Activated CD4-positive, alpha-beta memory T cell treated with anti-CD3 and anti-CD28 coated beads, Interleukin-2, amount 10 ng/mL, durations not matched to agents 7 days and 5 days (primary cell): ENCODE measurements around the gene ARSA. TPM values are rescaled to one million over a fixed set of nuclear protein-coding genes. Genes with fewer than 3 reads are reported as not detected.
"Not testable (repeated sequence)": the region's sequence is repeated elsewhere in the genome, so short reads cannot be mapped to it uniquely, and the experiment has no call there.

Experiments
- CTCF ChIA-PET: fragments of 350-600 bp; sonication (Branson Sonifier 250); formaldehyde crosslinking; loops from one replicate; lab custom pipeline; 2021; ENCODE audit warnings: antibody characterized with exemption, inconsistent platforms; lab: Charles Lee
- POLR2A ChIA-PET: fragments of 350-600 bp; sonication (Branson Sonifier 250); formaldehyde crosslinking; loops from one replicate; lab custom pipeline; 2021; ENCODE audit warnings: antibody characterized with exemption; lab: Charles Lee
- DNase-seq: peaks from one replicate; pipeline ENCODE4 v3.0.0-alpha.2; 2020
- H3K27ac Mint-ChIP-seq: one replicate; pipeline ENCODE4 v1.8.0; 2021; ENCODE audit warnings: mild to moderate bottlenecking, mixed read lengths
- H3K27me3 Mint-ChIP-seq: one replicate; pipeline ENCODE4 v1.8.0; 2021; ENCODE audit warnings: mixed read lengths
- H3K36me3 Mint-ChIP-seq: one replicate; pipeline ENCODE4 v1.8.0; 2021; ENCODE audit warnings: low read depth, mixed read lengths
- H3K4me1 Mint-ChIP-seq: one replicate; pipeline ENCODE4 v1.8.0; 2021; ENCODE audit warnings: mixed read lengths
- H3K4me3 Mint-ChIP-seq: one replicate; pipeline ENCODE4 v1.8.0; 2021; ENCODE audit warnings: mild to moderate bottlenecking, mixed read lengths
- H3K9me3 Mint-ChIP-seq: one replicate; pipeline ENCODE4 v1.8.0; 2021; ENCODE audit warnings: mixed read lengths
- total RNA-seq, 2 experiments: library from RNA; stranded (reverse); gene quantifications; one replicate each; pipeline ENCODE4 v1.2.3, GENCODE V29; 2021

Gene ARSA
- total RNA-seq, 2 experiments from 2014 or later: 63.1 to 65.0 TPM

DNA sequence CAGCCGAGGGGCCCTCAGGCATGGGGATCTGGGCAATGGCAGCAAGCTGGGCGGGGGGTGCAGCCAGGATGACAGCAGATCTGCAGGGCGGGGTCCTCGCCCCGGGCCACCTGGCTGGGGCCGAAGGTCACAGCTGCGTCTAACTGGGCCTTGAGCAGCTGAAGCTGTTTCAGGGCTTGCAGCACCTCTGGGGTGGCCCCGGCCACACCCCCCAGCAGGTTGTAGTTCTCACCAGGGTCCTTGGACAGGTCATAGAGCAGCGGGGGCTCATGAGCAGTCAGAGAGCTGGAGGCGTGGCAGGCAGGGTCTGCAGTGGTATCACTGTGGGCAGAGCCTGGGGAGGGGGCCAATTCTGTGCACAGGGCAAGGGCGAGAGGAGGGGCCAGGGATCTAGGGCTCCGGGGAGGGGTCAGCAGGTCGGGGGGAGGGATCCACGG lies 2.8 kb downstream of the ARSA start:
- Mint-ChIP-seq H3K4me1 (peaks cover 43% of the 10 kb centered on the region), H3K36me3 (peaks cover 18% of the 10 kb centered on the region), H3K27me3 (peaks cover 5% of the 10 kb centered on the region), H3K9me3 (no peaks in the 10 kb centered on the region), H3K27ac (peak overlapping the region; percentile 26), H3K4me3 (no peak overlapping the region)
- CTCF ChIA-PET: no interaction called here
- no peak for DNase-seq
- POLR2A ChIA-PET: interaction anchor here (1.1 kb wide), 1 partner anchor 96 kb away, joined by 3 read pairs; no protein-coding TSS in a partner anchor

DNA sequence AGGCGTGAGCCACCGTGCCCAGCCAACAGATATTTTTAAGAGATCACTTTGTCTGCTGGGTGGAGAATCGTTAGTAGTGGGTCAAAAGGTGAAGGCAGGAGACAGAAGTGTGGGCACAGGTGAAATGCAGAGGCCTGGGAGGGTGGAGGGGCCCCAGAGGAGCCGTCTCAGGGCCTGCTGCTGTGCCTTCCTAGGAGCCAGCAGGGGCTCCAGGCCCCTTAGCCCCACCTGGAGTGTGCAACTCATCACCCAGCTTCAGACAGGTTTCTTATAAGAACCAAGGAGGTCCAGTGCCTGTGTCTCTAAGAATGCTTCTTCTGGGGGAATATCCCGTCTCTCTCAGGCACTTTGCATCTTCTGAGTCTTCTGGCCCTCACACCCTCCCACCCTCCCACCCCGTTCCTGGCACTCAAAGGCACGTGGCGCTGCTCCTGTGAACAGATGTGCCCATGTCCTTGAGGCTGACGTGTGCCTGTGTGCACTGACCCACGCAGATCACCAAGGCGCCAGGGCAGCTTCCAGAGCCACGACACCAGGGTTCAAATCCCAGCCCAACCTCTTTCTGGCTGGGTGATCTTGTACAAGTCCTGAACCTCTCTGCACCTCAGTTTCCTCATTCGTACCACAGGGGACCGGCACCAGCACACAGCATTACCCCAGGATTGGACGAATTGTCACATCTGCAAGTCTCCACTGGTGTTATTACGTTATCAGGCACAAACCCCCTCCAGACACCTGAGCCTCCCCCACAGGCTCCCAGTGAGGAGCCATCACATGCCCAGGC lies 3.4 kb downstream of the ARSA start:
- DNase-seq: no peak
- Mint-ChIP-seq H3K36me3 (peaks cover 18% of the 10 kb centered on the region), H3K4me3 (no peak overlapping the region), H3K9me3 (no peaks in the 10 kb centered on the region), H3K27ac (peak overlapping the region; percentile 26), H3K27me3 (peaks cover 5% of the 10 kb centered on the region), H3K4me1 (peaks cover 48% of the 10 kb centered on the region)
- POLR2A ChIA-PET: no interaction called here
- CTCF ChIA-PET: no interaction called here

DNA sequence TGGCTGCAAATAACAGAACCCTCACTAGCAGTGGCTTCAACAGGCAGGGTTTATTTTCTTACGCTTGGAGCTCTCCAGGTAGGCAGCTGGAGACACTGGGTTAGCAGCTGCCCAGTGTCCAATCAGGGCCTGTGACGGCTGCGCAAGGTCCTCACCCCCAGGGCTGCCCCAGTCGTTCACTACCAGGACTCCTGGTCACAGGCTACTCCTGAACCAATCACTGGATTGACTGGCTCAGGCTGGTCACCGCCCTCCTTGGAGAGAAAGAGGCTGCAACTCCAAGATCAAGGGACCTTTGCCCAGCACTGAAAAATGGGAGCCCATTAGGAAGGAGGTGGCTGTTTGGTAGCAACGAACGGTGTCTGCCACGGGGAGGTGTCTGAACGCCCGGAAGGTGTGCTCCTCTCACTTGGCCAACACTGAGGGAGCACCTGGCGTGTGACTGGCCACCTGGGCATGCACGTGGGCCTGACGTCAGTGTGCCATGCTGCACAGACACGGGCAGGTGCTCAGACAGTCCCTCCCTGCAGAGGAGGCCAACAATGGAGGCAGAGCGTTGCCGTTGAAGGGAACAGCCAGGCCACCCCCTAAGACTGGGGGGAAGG lies 5.1 kb downstream of the ARSA start:
- Mint-ChIP-seq H3K36me3 (peaks cover 12% of the 10 kb centered on the region), H3K4me1 (peaks cover 43% of the 10 kb centered on the region), H3K27me3 (no peaks in the 10 kb centered on the region), H3K9me3 (no peaks in the 10 kb centered on the region), H3K27ac (peak overlapping the region; percentile 99), H3K4me3 (no peak overlapping the region)
- DNase-seq: no peak
- POLR2A ChIA-PET: interaction anchor here (2.5 to 5.5 kb wide), 10 partner anchors 40 to 432 kb away, joined by 13 to 117 read pairs (median 25); partner anchors contain the start of genes CHKB, LMF2, NCAPH2 and SCO2
- CTCF ChIA-PET: interaction anchor here (1.3 to 4.9 kb wide), 4 partner anchors 47 to 97 kb away, joined by 3 to 76 read pairs (median 39); partner anchors contain the start of genes SCO2 and SYCE3

DNA sequence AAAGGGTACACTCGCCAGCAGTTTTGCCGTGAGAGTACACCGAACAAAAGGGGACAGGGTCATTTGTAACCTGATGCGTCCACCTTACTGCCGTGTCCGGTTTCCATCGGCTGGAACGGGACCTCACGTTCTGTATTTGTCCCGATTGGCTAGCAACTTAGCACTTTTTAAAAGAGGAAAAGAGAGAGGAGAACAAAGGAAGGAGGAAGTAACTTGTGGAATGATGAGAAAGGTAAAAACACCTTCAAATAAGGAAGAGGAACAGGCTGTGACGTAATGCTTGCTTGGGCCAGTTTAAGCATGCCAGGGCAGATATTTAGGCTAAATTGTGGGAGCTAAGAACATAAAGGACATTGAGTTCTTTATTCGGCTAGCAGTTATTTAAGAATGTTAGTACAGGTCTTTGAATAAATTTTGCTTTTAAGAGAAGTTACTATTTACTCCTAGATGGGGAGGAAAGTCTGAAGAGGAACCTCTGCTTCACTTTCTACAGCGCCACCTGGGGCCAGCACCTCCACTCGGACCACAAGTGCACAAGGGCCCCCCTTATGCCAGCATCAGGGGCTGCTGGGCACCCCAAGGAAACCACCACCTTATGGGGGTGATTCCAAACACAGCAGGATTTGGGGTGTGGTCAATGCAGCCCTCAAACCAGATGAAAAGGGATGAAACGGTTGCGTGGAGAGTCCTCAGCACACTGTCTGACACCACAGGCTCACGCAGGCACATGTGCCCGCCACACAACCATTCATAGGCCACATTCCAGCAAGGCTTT lies 5.8 kb downstream of the ARSA start:
- peaks cover 12% of the 10 kb centered on the region for H3K36me3 Mint-ChIP-seq

DNA sequence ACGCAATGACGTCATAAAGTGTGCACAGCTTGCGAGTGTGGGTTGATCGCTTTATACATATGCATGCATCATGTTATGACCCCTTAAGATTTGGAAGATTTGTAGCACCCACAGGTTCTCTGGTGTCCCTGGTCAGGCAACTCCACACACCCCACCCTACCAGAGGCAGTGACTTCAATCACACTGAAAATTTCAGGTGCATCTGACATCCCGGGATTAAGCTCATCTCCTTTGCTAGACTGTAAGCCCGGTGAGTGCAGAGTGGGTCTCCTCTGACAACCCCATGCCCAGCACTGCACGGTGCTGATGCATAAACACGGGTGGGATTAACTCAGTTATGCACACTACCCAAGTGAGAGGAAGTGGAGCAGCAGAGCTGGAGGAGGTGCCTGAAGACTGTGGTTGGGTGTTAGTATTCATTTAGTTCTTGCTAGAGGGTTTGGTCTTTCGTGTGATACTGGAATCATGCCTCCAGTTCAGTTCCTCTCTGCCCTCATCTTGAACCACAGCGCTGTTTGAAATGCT lies 6.5 kb downstream of the ARSA start:
- no peaks in the 10 kb centered on the region for H3K9me3 Mint-ChIP-seq
- H3K4me1 Mint-ChIP-seq: peaks cover 40% of the 10 kb centered on the region
- no peaks in the 10 kb centered on the region for H3K27me3 Mint-ChIP-seq
- peaks cover 9% of the 10 kb centered on the region for H3K36me3 Mint-ChIP-seq
- H3K4me3 Mint-ChIP-seq: peak overlapping the region; percentile 82
- peak; percentile 74 for DNase-seq
- POLR2A ChIA-PET: interaction anchor here (0.5 to 5.5 kb wide), 30 partner anchors 8 to 431 kb away, joined by 3 to 117 read pairs (median 9); partner anchors contain the start of genes CHKB, HDAC10, KLHDC7B and LMF2
- peak overlapping the region; percentile 99 for H3K27ac Mint-ChIP-seq
- CTCF ChIA-PET: interaction anchor here (0.6 to 4.9 kb wide), 32 partner anchors 15 to 412 kb away, joined by 3 to 76 read pairs (median 6); partner anchors contain the start of genes CHKB, HDAC10, KLHDC7B and LMF2

More for the DNA sequence above, 5.8 kb downstream of the ARSA start:
- H3K27ac Mint-ChIP-seq: peak overlapping the region; percentile 99
- H3K4me1 Mint-ChIP-seq: peaks cover 43% of the 10 kb centered on the region
- H3K4me3 Mint-ChIP-seq: peak overlapping the region; percentile 82
- CTCF ChIA-PET: interaction anchor here (0.7 to 4.9 kb wide), 18 partner anchors 39 to 380 kb away, joined by 3 to 76 read pairs (median 12); partner anchors contain the start of genes CHKB, KLHDC7B, LMF2 and NCAPH2
- POLR2A ChIA-PET: interaction anchor here (1.2 to 5.5 kb wide), 19 partner anchors 7 to 431 kb away, joined by 4 to 117 read pairs (median 15); partner anchors contain the start of genes CHKB, KLHDC7B, LMF2 and NCAPH2
- H3K9me3 Mint-ChIP-seq: no peaks in the 10 kb centered on the region
- DNase-seq: peak; percentile 51
- no peaks in the 10 kb centered on the region for H3K27me3 Mint-ChIP-seq

DNA sequence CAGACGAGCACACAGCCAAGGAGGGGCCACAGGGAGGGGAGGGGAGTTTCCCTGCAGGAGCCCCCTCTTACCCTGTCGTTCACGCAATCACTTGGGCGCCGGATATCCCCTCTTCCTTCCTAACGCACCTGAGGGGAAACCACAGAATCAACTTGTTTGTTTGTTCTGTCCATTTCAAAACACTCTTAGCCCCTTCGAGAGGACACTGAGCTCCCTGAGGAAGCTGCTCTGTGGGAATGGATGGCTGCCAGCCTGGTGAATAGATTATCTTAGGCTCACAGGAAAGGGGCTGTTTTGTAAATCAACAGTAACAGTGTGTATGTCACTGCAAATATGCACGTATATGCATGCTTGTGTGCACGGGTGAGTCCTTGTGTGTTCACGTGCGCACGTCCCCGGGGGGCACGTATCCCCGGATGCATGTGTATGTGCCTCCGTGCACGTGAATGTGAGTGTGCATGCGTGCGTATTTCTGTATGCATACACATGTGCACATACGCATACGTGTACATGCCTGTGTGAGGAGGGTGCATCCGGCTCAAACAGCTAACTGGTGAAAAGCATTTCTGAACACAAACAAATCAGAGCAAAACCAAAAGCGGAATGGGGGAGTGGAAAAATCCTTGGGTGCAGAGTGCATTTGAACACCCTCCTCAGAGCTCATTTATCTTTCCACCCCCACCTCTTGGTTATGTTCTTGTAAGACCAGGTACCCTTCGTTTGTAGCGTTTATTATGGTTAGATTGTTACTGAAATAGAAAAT lies 7.2 kb downstream of the ARSA start:
- POLR2A ChIA-PET: interaction anchor here (0.5 to 5.5 kb wide), 31 partner anchors 9 to 430 kb away, joined by 3 to 117 read pairs (median 8); partner anchors contain the start of genes CHKB, HDAC10, KLHDC7B and LMF2
- CTCF ChIA-PET: interaction anchor here (0.6 to 4.9 kb wide), 39 partner anchors 9 to 412 kb away, joined by 3 to 76 read pairs (median 5); partner anchors contain the start of genes CHKB, HDAC10, KLHDC7B and LMF2
- H3K27ac Mint-ChIP-seq: peak overlapping the region; percentile 99
- H3K9me3 Mint-ChIP-seq: no peaks in the 10 kb centered on the region
- no peaks in the 10 kb centered on the region for H3K27me3 Mint-ChIP-seq
- peak overlapping the region; percentile 82 for H3K4me3 Mint-ChIP-seq
- H3K36me3 Mint-ChIP-seq: peaks cover 7% of the 10 kb centered on the region
- H3K4me1 Mint-ChIP-seq: peaks cover 38% of the 10 kb centered on the region
- peak; percentile 82 for DNase-seq

DNA sequence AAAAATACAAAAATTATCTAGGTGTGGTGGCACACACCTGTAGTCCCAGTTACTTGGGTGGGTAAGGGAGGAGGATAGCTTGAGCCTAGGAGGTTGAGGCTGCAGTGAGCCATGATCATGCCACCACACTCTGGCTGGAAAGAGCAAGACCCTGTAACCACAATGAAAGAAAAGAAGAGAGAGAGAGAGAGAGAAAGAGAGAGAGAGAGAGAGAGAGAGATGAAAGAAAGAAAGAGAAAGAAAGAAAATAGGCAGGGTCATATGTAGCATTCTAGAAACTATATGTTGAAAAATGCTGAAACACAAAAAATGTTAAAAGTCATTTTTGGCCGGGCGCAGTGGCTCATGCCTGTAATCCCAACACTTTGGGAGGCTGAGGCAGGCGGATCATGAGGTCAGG lies 13.7 kb downstream of the ARSA start:
- DNase-seq, H3K4me3 Mint-ChIP-seq, H3K9me3 Mint-ChIP-seq, H3K4me1 Mint-ChIP-seq, H3K36me3 Mint-ChIP-seq, H3K27ac Mint-ChIP-seq, POLR2A ChIA-PET: not testable (repeated sequence)
- CTCF ChIA-PET: interaction anchor here (1.2 kb wide), 1 partner anchor 88 kb away, joined by 3 read pairs; no protein-coding TSS in a partner anchor
- peaks cover 25% of the 10 kb centered on the region for H3K27me3 Mint-ChIP-seq

DNA sequence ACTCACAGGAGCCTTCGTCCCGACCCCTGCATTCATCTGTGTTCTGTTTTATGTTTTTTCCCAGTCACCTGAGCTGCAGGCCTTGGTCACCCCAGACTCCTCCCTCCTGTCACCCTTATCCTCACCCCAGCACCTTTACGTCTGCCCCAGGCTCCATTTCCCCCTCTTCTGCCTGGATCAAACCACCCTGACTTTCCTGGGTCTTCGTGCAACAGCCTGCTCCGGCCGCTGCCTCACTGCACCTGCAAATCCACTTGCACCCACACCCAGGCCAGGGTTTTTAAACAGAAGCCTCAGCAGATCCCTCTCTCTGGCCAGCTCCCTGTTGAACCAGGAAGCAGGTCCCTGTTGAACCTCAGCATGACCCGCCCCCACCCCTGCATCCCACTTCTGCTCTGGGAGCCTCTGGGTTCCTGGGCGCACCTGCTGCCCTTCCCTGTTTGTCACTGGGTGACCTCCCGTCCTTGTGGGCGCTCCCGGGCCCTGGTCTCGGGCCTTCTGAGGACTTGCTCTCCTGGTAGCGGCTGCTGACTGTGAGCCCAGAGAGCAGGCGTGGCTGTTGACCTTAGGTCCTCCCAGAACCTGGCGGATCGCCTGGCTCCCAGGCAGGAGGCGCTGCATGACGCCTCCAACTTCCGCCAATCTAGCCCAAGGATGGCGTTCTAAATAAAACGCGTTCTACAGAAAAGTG lies 14.5 kb downstream of the ARSA start:
- Mint-ChIP-seq H3K27ac (no peak overlapping the region), H3K9me3 (no peaks in the 10 kb centered on the region), H3K36me3 (no peaks in the 10 kb centered on the region), H3K27me3 (peaks cover 26% of the 10 kb centered on the region), H3K4me1 (peaks cover 5% of the 10 kb centered on the region), H3K4me3 (no peak overlapping the region)
- ChIA-PET CTCF (interaction anchor here (0.7 kb wide), 1 partner anchor 88 kb away, joined by 3 read pairs; the partner anchor contains the start of gene SCO2), POLR2A (no interaction called here)
- no peak for DNase-seq

DNA sequence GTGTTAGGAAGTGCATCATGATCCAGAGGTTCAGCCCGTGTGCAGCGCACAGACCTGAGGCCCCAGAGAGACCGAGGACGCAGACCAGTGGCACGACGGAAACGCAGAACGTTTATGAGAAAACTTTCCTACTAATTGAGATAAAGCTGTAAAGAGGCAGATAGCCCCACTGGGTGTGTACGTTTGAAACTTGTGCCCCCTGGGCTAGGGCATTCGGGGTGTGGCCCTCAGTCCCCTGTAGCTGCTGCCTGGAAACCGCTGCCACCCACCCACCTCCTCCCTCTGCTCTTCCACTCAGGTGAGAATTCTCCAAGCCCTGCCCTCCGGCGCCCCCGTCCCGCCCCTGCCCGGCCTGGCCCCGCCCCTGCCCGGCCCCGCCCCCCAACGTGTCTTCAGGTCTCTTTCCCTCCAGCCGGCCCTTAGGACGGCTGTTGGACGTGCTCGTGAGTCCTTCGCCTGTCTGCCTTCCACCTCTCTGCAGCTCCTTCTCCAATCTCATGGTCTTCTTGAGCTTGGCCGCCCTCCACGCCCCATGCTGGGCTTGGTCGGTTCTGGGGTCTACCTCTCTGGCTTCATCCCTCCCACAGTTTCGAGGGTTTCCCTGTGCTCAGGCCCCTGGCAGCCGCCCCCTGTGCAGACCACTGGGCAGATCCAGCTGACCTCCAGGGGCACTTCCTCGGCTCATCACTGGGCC lies 15.3 kb downstream of the ARSA start:
- Mint-ChIP-seq H3K27me3 (peaks cover 26% of the 10 kb centered on the region), H3K4me3 (no peak overlapping the region), H3K9me3 (no peaks in the 10 kb centered on the region), H3K4me1 (peaks cover 3% of the 10 kb centered on the region), H3K36me3 (no peaks in the 10 kb centered on the region), H3K27ac (no peak overlapping the region)
- no peak for DNase-seq
- ChIA-PET POLR2A (interaction anchor here (1.9 kb wide), 1 partner anchor 9 kb away, joined by 5 read pairs; no protein-coding TSS in a partner anchor), CTCF (interaction anchor here (0.7 to 1.0 kb wide), 2 partner anchors 7 to 88 kb away, joined by 3 read pairs; partner anchors contain the start of gene SCO2)

DNA sequence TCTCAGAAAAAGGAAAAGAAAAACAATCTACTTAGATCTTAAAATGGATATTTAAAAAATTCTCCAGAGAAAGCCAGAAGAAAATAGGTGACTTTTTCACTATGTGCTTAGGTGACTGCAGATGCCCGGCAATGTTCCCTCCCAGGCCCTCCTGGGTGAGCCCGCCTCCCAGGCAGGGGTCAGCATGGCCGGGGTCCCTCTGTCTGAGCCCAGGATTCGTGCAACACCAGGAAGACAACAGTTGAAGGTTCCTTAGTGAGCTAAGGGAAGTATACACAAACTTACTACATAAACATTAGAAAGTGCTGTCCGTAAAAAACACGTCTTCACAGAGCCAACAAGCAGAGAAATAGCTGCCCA lies 15.8 kb downstream of the ARSA start:
- CTCF ChIA-PET: interaction anchor here (1.0 kb wide), 1 partner anchor 8 kb away, joined by 3 read pairs; no protein-coding TSS in a partner anchor
- H3K4me1 Mint-ChIP-seq: peaks cover 3% of the 10 kb centered on the region
- no peak overlapping the region for H3K4me3 Mint-ChIP-seq
- H3K27me3 Mint-ChIP-seq: peaks cover 30% of the 10 kb centered on the region
- no peak overlapping the region for H3K27ac Mint-ChIP-seq
- POLR2A ChIA-PET: interaction anchor here (1.9 kb wide), 1 partner anchor 9 kb away, joined by 5 read pairs; no protein-coding TSS in a partner anchor
- no peak for DNase-seq
- no peaks in the 10 kb centered on the region for H3K9me3 Mint-ChIP-seq
- no peaks in the 10 kb centered on the region for H3K36me3 Mint-ChIP-seq
